DMS53 (cell line): ENCODE measurements around the gene CLCF1.

Source experiments
- DNase-seq: peaks from one replicate; lab custom pipeline; 2025; lab: John Stamatoyannopoulos, UW

The CLCF1 gene

GRCh38 chr11:67374571-67375281 lies 1.3 kb upstream of the CLCF1 start:
- DNase-seq, result peak; percentile 33

- peak; percentile 84 for DNase-seq
Observed at GRCh38 chr11:67373648-67374570, 511 bp upstream of the CLCF1 start.

GRCh38 chr11:67372321-67372992 lies 941 bp downstream of the CLCF1 start:
- DNase-seq, result peak; percentile 66

GRCh38 chr11:67371911-67372320 lies 1.5 kb downstream of the CLCF1 start:
- DNase-seq, result peak; percentile 59

- DNase-seq, result peak; percentile 60
Observed at GRCh38 chr11:67371189-67371910, 2.0 kb downstream of the CLCF1 start.

- peak; percentile 35 for DNase-seq
Observed at GRCh38 chr11:67370351-67371076, 2.9 kb downstream of the CLCF1 start.

- no peak for DNase-seq
Observed at GRCh38 chr11:67369801-67370284, 3.6 kb downstream of the CLCF1 start.

GRCh38 chr11:67369275-67369674 lies 4.1 kb downstream of the CLCF1 start:
- DNase-seq, result no peak

- DNase-seq, result no peak
Observed at GRCh38 chr11:67368621-67369020, 4.8 kb downstream of the CLCF1 start.

- DNase-seq, result no peak
Observed at GRCh38 chr11:67367761-67368227, 5.6 kb downstream of the CLCF1 start.

- DNase-seq, result no peak
Observed at GRCh38 chr11:67366961-67367760, 6.2 kb downstream of the CLCF1 start.

GRCh38 chr11:67366546-67366945 lies 6.9 kb downstream of the CLCF1 start:
- no peak for DNase-seq

GRCh38 chr11:67365736-67366444 lies 7.5 kb downstream of the CLCF1 start:
- no peak for DNase-seq

- peak; percentile 70 for DNase-seq
Observed at GRCh38 chr11:67364783-67365722, 8.3 kb downstream of the CLCF1 start.

- no peak for DNase-seq
Observed at GRCh38 chr11:67364169-67364568, 9.2 kb downstream of the CLCF1 start.

- DNase-seq, result no peak
Observed at GRCh38 chr11:67357831-67358670, 15.3 kb downstream of the CLCF1 start.

GRCh38 chr11:67356864-67357561 lies 16.4 kb downstream of the CLCF1 start:
- DNase-seq, result peak; percentile 91
